Neural progenitor cell (in vitro differentiated cells): Measurements from ENCODE around the gene MGST2. TPM values are rescaled to one million over a fixed set of nuclear protein-coding genes. Genes with fewer than 3 reads are reported as not detected.
A peak's percentile ranks its signal among the peaks of the same experiment; 100 is the strongest.
"Not testable (repeated sequence)": the region's sequence is repeated elsewhere in the genome, so short reads cannot be mapped to it uniquely, and the experiment has no call there.

Source experiments
- DNase-seq: peaks from one replicate; pipeline ENCODE4 v3.0.0-alpha.2; 2016; ENCODE audit warnings: low spot score
- H2AFZ ChIP-seq: fragments of 200-600 bp; sonication (generic); replicated peaks from 2 replicates; pipeline ENCODE4 v1.6.1; 2016; ENCODE audit warnings: antibody characterized with exemption
- H3F3A ChIP-seq: fragments of 200-600 bp; sonication (generic); 2 replicates; pipeline ENCODE4 v1.6.1; 2016; ENCODE audit warnings: antibody characterized with exemption, low read depth
- H3K27ac ChIP-seq: fragments of 200-600 bp; sonication (generic); 2 replicates; pipeline ENCODE4 v1.5.1; 2016; ENCODE audit warnings: mild to moderate bottlenecking
- H3K27me3 ChIP-seq: fragments of 200-600 bp; sonication (generic); 2 replicates; pipeline ENCODE4 v1.6.1; 2016; ENCODE audit warnings: mild to moderate bottlenecking, moderate library complexity
- H3K36me3 ChIP-seq: fragments of 200-600 bp; sonication (generic); 2 replicates; pipeline ENCODE4 v1.5.1; 2016
- H3K4me1 ChIP-seq: fragments of 200-600 bp; sonication (generic); 2 replicates; pipeline ENCODE4 v1.6.1; 2016; ENCODE audit warnings: mixed run types
- H3K4me2 ChIP-seq: fragments of 200-600 bp; sonication (generic); 2 replicates; pipeline ENCODE4 v1.6.1; 2016
- H3K4me3 ChIP-seq: fragments of 200-600 bp; sonication (generic); 2 replicates; pipeline ENCODE4 v1.5.1; 2016
- H3K79me2 ChIP-seq: fragments of 200-600 bp; sonication (generic); 2 replicates; pipeline ENCODE4 v1.6.1; 2016; ENCODE audit warnings: low read depth
- H3K9ac ChIP-seq: fragments of 200-600 bp; sonication (generic); 2 replicates; pipeline ENCODE4 v1.6.1; 2016
- H3K9me3 ChIP-seq: fragments of 200-600 bp; sonication (generic); 2 replicates; pipeline ENCODE4 v1.5.1; 2016; ENCODE audit warnings: low read depth
- H4K20me1 ChIP-seq: fragments of 200-600 bp; sonication (generic); 2 replicates; pipeline ENCODE4 v1.6.1; 2016; ENCODE audit warnings: low read depth
- H3K27ac Mint-ChIP-seq: 3 replicates; pipeline ENCODE4 v1.8.0; 2021; ENCODE audit warnings: mixed read lengths
- H3K27me3 Mint-ChIP-seq: 2 replicates; pipeline ENCODE4 v1.8.0; 2022; ENCODE audit warnings: low read depth, mild to moderate bottlenecking, inconsistent platforms, moderate library complexity, mixed read lengths; ENCODE audit not compliant: insufficient read depth
- H3K36me3 Mint-ChIP-seq: 3 replicates; pipeline ENCODE4 v1.8.0; 2021; ENCODE audit warnings: mixed read lengths
- H3K4me1 Mint-ChIP-seq: 3 replicates; pipeline ENCODE4 v1.8.0; 2021; ENCODE audit warnings: mixed read lengths
- H3K4me3 Mint-ChIP-seq: 3 replicates; pipeline ENCODE4 v1.8.0; 2021; ENCODE audit warnings: mild to moderate bottlenecking, moderate library complexity, mixed read lengths
- H3K9me3 Mint-ChIP-seq: 3 replicates; pipeline ENCODE4 v1.8.0; 2020; ENCODE audit warnings: mixed read lengths
- EZH2 ChIP-seq: fragments of 200-600 bp; sonication (generic); IDR thresholded peaks from 2 replicates; pipeline ENCODE4 v1.6.1; 2017; ENCODE audit warnings: antibody characterized with exemption, mild to moderate bottlenecking, moderate library complexity
- EZH2phosphoT487 ChIP-seq: fragments of 200-600 bp; sonication (generic); IDR thresholded peaks from 2 replicates; pipeline ENCODE4 v1.6.1; 2017; ENCODE audit warnings: antibody characterized with exemption
- total RNA-seq: library from RNA; depleted of rRNA; stranded (reverse); fragments of >200 nt; gene quantifications from 2 replicates; pipeline ENCODE4 v1.2.3, GENCODE V29; 2015; ENCODE audit warnings: low replicate concordance
- TF ChIP-seq, protein P1 (sequence below): fragments of 200-600 bp; sonication (generic); IDR thresholded peaks from 2 replicates; pipeline ENCODE4 v1.5.1; 2017; ENCODE audit warnings: antibody characterized with exemption, mild to moderate bottlenecking

MGST2 gene
- total RNA-seq, 1 donor from 2014 or later, result 4.4 TPM

DNA sequence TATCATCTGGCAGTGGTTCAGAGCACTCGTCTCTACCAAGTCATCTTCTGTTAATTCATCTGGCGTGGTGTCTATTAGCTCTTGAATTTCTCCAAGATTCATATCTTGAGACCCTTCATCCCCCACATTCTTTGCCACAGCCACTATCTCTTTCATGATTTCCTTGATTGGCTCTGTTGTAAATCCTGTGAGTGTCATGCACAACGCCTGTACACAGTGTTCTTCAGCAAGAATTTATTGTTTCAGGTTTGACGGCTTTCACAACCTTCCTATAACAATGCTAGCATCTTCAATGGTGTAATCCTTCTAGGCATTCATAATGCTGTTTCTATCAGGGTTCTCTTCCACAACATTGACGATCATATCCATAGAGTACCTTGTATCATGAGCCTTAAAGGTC, 30.9 kb downstream of the MGST2 start:
- H2AFZ ChIP-seq, result no peak overlapping the region
- H4K20me1 ChIP-seq, result no peaks in the 10 kb centered on the region
- H3K4me3 ChIP-seq, result no peak overlapping the region
- H3K9ac ChIP-seq, result no peak overlapping the region
- TF ChIP-seq EZH2, result no peak
- TF ChIP-seq, protein P1, sequence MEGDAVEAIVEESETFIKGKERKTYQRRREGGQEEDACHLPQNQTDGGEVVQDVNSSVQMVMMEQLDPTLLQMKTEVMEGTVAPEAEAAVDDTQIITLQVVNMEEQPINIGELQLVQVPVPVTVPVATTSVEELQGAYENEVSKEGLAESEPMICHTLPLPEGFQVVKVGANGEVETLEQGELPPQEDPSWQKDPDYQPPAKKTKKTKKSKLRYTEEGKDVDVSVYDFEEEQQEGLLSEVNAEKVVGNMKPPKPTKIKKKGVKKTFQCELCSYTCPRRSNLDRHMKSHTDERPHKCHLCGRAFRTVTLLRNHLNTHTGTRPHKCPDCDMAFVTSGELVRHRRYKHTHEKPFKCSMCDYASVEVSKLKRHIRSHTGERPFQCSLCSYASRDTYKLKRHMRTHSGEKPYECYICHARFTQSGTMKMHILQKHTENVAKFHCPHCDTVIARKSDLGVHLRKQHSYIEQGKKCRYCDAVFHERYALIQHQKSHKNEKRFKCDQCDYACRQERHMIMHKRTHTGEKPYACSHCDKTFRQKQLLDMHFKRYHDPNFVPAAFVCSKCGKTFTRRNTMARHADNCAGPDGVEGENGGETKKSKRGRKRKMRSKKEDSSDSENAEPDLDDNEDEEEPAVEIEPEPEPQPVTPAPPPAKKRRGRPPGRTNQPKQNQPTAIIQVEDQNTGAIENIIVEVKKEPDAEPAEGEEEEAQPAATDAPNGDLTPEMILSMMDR, result no peak
- H3K4me2 ChIP-seq, result no peak overlapping the region
- H3K36me3 ChIP-seq, result no peaks in the 10 kb centered on the region
- no peaks in the 10 kb centered on the region for H3K27me3 ChIP-seq
- Mint-ChIP-seq H3K27ac (no peak overlapping the region), H3K27me3 (peaks cover 6% of the 10 kb centered on the region), H3K36me3 (peaks cover 4% of the 10 kb centered on the region), H3K4me3 (no peak overlapping the region), H3K9me3 (peaks cover 3% of the 10 kb centered on the region), H3K4me1 (peaks cover 3% of the 10 kb centered on the region)
- H3K4me1 ChIP-seq, result no peaks in the 10 kb centered on the region
- H3F3A ChIP-seq, result no peaks in the 10 kb centered on the region
- H3K9me3 ChIP-seq, result no peaks in the 10 kb centered on the region
- H3K27ac ChIP-seq, result no peak overlapping the region
- no peaks in the 10 kb centered on the region for H3K79me2 ChIP-seq
- no peak for DNase-seq

DNA sequence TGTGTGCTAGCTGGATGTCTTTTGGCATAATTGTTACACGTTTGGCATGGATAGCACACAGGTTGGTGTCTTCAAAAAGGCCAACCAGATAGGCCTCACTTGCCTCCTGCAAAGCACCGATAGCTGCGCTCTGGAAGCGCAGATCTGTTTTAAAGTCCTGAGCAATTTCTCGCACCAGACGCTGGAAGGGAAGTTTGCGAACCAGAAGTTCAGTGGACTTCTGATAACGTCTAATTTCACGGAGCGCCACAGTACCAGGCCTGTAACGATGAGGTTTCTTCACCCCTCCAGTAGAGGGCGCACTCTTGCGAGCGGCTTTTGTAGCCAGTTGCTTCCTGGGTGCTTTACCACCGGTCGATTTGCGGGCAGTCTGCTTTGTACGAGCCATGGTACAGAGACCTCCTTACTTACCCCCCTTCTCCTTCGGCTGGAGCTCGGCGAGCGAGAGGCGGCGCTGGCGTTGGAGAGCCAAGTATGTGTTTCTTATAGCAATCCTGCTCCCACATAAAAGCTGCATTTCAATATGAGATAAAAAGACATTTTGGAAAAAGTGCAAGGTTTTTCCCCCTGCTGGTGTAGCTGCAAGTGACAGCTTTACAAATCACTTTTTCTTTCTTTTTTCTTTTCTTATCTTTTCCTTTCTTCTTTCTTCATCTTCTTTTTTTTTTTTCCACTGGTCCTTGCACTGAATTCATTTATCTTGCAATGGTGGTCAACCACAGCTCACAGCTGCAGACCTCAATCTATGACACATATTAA, 32.7 kb downstream of the MGST2 start:
- H4K20me1 ChIP-seq, H3K4me1 Mint-ChIP-seq, H2AFZ ChIP-seq, H3F3A ChIP-seq, H3K27me3 ChIP-seq, H3K36me3 Mint-ChIP-seq, H3K9me3 ChIP-seq, H3K27me3 Mint-ChIP-seq, H3K4me3 ChIP-seq, H3K27ac ChIP-seq, H3K36me3 ChIP-seq, H3K9me3 Mint-ChIP-seq, H3K4me2 ChIP-seq, H3K4me3 Mint-ChIP-seq, H3K9ac ChIP-seq, DNase-seq, H3K27ac Mint-ChIP-seq, H3K79me2 ChIP-seq, H3K4me1 ChIP-seq: not testable (repeated sequence)
- TF ChIP-seq, protein P1, result peak; percentile 16

DNA sequence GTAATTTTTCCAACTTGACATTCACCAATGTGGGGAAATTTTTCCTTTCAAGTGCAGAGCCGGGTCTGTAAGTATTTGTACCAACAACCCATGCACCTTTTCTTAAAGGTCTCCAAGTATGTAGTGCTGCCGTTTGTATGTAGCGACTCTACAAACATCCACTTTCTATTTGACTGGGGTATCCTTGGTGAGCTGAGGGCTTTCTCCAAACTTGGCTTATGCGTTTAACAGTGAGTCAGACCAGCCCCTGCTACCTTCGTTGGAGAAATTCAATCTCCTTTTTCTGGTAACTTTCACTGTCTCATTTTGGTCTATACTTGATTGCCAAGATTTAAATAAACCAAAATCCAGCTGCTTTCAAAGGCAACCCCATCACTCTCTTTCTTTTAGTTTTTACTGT, 34.9 kb downstream of the MGST2 start:
- H2AFZ ChIP-seq, result no peak overlapping the region
- peaks cover 16% of the 10 kb centered on the region for H3K36me3 Mint-ChIP-seq
- no peaks in the 10 kb centered on the region for H4K20me1 ChIP-seq
- peaks cover 7% of the 10 kb centered on the region for H3K9me3 Mint-ChIP-seq
- no peak overlapping the region for H3K27ac Mint-ChIP-seq
- no peak overlapping the region for H3K4me3 Mint-ChIP-seq
- no peaks in the 10 kb centered on the region for H3K27me3 ChIP-seq
- H3K79me2 ChIP-seq, result no peaks in the 10 kb centered on the region
- H3K27ac ChIP-seq, result no peak overlapping the region
- H3K4me3 ChIP-seq, result no peak overlapping the region
- H3K9ac ChIP-seq, result no peak overlapping the region
- no peaks in the 10 kb centered on the region for H3K9me3 ChIP-seq
- H3K4me2 ChIP-seq, result no peak overlapping the region
- H3F3A ChIP-seq, result no peaks in the 10 kb centered on the region
- TF ChIP-seq, protein P1, result no peak
- no peak for TF ChIP-seq EZH2phosphoT487
- TF ChIP-seq EZH2, result no peak
- peaks cover 2% of the 10 kb centered on the region for H3K27me3 Mint-ChIP-seq
- no peaks in the 10 kb centered on the region for H3K36me3 ChIP-seq
- no peaks in the 10 kb centered on the region for H3K4me1 Mint-ChIP-seq
- H3K4me1 ChIP-seq, result no peaks in the 10 kb centered on the region
- DNase-seq, result no peak
